Amygdala (tissue), 56 donors: ENCODE data around the gene MESP2.
A peak's percentile ranks its signal among the peaks of the same experiment; 100 is the strongest.

Experiments used
- DNase-seq, 56 donors: peaks; one replicate each; lab custom pipeline; 2025; lab: John Stamatoyannopoulos, UW

The MESP2 gene, protein sequence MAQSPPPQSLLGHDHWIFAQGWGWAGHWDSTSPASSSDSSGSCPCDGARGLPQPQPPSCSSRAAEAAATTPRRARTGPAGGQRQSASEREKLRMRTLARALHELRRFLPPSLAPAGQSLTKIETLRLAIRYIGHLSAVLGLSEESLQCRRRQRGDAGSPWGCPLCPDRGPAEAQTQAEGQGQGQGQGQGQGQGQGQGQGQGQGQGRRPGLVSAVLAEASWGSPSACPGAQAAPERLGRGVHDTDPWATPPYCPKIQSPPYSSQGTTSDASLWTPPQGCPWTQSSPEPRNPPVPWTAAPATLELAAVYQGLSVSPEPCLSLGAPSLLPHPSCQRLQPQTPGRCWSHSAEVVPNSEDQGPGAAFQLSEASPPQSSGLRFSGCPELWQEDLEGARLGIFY

DNA sequence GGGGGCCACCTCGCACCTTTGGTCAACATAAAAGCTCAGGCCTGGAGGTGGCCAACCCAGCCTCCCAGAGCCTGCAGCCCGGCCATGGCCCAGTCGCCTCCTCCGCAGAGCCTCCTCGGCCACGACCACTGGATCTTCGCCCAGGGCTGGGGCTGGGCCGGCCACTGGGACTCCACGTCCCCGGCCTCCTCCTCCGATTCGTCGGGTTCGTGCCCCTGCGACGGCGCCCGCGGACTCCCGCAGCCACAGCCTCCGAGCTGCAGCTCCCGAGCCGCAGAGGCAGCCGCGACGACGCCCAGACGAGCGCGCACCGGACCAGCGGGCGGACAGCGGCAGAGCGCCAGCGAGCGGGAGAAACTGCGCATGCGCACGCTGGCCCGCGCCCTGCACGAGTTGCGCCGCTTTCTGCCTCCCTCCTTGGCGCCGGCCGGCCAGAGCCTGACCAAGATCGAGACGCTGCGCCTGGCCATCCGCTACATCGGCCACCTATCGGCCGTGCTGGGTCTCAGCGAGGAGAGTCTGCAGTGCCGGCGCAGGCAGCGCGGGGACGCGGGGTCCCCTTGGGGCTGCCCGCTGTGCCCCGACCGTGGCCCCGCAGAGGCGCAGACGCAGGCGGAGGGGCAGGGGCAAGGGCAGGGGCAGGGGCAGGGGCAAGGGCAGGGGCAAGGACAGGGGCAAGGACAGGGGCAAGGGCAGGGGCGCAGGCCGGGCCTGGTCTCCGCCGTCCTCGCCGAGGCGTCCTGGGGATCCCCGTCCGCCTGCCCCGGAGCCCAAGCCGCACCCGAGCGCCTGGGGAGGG is at the start of gene MESP2:
Gene MESP2 (plus strand): TSS at position 59 of the 799 bp plus-strand sequence. CDS start 26 bp downstream, at position 85.
- DNase-seq, result peak in 47 of 56 donors; percentile 7 to 81 (median 47)

DNA sequence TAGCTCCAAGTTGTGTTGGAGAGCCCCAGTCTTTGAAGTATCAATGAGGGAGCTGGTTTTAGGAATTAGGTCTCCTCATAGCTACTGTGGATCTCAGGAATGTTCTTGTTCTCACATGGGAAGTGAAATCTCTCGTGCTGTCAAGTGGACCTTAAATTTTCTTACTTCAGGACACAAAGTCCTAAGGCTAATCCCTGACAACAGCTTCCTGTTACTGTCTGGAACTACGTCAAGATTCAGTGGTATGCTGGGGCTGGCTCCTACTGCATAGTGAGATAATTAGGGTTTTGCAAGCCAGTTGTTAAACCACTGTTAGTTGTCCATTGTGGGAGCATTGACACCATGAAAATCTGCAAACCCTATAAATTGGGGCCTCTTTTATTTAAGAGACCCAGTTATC is 47.9 kb upstream of the MESP2 start:
- no peak for DNase-seq

DNA sequence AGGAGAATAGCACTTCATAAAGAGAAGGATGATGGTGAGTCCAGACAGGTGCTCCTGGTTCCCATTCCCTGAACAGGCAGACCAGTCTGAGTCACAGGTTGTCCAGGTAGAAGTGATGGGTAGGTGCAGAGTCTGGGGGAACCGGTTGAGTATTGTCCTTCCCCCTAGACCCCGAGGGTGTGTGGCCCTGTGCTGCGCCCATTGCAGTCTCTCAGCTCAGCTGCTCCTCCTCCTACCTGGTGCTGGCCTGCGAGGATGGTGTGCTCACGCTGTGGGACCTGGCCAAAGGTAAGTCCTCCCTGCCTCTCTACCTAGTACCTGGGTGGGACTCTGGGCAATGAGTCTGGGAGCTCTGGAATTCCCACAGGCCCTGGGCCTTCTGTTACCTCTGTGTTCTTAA is 44.9 kb upstream of the MESP2 start:
- no peak for DNase-seq

DNA sequence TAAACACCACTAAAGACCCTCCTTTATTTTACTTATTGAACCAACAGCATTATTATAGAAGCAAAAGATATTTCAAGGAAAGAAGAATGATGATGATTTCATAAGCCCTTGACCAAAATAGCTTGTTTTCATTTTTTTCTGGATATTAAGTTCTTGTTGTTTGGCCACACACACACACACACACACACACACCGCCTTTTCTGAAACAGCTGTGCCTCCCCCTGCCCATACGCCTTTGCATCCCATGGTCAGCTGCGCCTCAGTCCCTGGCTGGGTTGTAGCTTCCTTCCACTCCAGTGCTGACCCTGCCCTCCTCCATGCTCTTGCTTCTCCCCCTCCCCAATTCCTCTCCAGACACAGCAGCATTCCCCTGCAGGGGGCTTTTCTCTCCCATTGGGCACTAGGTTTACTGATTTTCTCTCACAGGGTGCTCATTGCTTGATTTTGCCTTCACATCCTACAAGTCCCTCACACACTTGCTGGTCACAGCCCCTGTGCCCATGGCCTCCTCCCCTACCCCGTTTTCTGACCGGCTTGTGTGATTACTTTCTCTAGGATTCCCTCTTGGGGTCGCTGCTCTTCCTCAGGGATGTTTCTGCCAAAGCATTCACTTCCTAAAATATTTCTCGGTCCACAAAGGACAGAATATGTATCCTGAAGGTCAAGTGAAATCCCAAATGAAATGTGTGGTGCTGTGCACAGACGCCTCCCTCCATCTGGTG is 43.5 kb upstream of the MESP2 start:
- no peak for DNase-seq

DNA sequence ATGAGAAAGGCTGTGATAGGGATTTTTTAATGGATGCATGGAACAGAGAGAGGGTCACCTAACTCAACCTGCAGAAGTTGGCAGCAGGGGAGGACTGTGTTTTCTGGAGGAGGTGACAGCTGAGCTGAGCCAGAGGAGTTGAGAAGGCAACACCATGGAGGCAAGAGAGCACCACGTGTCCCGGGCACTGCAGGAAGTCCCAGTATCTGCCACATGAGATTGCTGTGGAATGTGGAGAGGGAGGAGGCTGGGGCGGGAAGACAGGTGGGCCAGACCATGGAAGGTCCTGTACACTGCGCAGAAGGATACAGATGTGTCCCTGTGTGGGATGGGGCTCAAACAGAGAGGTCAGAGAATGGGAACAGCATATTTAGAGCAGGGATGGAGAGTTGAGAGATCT is 40.4 kb upstream of the MESP2 start:
- no peak for DNase-seq

DNA sequence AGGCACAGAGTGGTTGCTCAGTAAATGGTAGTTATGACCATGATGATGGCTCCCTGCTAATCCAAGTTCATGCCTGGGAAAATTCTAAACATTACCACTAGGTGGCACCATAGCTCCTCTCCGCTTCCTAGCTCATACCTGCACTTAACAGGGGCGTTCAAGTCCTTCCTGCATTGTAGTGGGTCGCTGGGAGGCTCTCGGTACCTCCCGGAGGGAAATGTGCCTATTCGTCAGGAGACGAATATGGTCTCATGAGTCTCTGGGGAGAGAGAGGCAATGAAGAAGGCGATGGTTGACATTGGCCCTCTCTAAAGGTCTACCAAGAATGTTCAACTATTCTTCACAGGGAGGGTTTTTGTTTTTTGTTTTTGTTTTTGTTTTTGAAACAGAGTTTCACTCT is 36.0 kb upstream of the MESP2 start:
- peak in 27 of 56 donors; percentile 6 to 68 (median 18) for DNase-seq

DNA sequence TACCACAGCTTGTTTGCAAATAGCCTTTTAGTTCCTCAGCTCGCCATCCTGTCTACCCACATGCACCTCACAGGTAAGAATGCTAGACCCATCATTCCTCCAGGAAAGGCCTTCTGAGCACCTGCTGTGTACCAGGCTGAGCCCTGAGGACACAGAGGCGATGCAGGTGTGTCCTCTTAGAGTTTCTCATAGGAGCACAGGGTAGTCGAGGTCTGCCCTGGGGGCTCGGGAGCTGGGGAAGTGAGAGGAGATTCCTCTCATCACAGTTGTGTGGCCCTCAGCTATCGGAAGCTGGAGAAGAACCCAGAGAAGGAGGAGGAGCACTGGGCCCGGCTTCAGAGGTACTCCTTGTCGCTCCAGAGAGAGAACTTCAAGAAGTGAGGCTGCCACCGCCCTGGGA is 33.1 kb upstream of the MESP2 start:
- no peak for DNase-seq

DNA sequence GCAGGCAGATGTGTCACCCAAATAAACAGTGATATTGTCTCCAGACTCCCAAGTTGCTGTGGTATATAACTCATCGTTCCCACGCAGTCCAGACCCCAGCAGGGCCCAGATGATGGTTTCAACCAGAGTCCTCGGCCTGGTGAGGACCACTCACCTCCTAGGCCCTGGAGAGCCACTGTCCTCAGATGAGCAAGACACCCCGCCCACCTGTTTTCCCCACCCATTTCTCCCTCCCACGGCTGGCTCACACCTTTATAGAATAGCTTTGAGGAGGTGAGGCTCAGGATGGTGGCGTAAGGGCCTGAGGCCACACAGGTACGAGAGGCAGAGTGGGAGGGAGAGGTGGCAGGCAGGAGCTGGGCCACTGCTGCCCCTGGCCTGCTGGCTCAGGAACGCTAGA is 32.5 kb upstream of the MESP2 start:
- DNase-seq, result no peak

DNA sequence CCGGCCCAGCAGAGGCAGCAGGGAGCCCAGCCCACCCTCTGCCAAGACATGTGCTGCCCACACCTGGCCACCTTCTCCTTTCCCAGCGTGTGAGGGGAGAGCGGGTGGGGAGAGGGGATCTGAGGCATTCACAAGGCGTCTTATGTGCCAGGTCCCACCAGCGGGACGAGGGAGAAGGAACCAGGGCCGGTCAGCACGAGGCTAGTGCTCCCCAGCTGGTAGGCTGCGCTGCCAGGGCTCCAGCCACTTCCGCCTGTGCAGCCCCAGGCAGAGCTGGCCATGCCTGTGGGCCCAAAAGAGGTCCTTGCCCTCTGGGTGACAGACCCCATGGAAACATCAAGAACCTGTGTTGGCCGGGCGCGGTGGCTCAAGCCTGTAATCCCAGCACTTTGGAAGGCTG is 31.0 kb upstream of the MESP2 start:
- no peak for DNase-seq

DNA sequence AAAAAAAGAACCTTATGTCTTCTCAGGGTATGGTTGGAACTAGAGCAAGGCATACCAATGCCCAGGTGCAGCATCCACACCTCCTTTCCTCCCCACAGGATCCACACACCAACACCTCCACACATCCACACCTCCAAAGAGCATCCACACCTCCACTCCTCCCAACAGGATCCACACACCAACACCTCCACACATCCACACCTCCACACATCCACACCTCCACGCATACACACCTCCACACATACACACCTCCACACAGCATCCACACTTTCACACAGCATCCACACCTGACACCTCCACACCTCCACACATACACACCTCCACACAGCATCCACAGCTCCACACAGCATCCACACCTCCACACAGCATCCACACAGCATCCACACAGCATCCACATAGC is 30.4 kb upstream of the MESP2 start:
- DNase-seq, result no peak

DNA sequence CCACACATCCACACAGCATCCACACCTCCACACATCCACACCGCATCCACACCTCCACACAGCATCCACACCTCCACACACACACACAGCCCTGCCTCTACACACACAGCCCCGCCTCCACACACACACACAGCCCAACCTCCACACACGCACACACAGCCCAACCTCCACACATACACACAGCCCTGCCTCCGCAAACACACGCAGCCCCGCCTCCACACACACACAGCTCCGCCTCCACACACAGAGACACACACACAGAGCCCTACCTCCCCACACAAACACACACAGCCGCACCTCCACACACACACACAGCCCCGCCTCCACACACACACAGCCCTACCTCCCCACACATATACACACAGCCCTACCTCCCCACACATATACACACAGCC is 29.7 kb upstream of the MESP2 start:
- DNase-seq, result peak in 1 of 56 donors; percentile 15

DNA sequence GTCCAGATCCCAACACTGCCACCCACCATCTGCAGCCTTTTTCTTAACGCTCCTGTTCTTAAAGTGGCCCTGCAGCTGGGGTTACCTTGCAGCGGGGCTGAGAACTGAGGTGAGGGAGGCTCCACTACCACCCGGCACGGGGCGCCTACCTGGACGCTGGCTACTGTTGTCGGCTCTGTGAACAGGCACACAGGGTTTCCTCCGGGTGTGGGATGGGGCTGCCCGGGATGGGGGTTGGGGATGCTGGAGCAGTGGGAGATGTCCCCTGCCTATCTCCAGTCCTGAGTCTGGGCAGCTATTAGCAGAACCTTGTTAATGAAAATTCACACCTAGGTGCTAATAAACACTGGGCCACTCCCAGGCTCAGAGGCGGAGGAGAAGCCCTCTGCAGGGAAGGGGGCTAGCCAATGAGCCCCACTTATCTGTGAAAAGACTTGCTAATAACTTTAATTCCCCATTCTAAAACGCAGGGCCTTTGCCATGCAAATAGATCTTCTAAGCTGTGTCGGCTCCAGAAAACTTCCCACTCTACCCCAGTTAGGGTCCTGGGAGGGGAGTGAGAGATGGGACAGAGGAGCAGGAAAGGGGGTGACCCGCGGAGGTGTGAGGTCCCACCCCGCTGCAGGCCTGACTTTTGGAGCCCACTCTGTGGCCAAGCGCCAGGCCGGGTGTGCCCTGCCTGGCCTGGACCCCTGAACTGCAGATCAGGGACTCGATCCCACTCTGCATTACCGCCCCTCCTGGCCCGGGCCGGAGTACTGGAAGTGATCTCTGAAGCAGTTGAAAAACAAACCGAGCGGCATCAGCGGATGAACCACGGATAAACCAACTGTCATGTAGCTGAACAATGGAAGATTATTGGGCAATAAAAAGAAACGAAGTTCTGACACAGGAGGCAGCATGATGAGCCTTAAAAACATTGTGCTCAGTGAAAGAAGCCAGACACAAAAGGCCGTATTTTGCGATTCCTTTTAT is 28.1 kb upstream of the MESP2 start:
- DNase-seq, result no peak

DNA sequence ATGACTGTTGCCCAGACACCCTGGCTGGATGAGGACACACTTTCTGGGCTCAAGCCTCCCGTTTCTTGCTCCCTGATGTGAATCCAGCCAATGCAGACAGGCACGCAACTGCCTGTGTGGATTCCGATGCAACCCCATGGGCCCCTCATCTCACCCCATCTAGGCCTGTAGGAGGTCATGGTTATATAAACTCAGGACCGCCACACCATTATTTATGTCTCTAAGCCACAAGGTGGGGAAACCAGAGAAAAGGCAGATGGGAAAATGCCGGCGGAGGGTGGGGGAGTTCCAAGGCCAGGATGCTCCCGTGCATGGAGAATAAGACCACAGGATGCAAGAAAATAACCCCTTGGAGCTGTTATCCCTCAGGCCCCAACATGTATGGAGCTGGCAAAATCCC is 27.1 kb upstream of the MESP2 start:
- DNase-seq, result no peak

DNA sequence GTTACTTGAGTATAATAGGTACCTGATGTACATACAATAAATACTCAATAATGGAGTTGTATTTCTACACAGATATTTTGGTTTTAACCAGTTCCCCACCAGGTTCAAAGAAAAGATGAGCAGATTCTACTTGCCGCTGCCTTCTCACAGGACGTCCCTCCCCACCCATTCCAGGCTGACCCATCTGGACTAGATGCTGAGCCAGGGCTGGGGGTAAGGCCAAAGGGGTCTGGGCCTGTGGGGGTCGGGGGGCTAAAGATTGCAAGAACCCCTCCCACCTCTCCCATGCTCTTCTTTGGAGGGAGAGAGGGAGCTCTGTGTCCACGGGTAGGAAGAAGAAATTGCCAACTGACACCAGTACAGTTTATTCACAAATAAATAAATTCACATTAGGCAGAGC is 26.6 kb upstream of the MESP2 start:
- DNase-seq, result no peak

DNA sequence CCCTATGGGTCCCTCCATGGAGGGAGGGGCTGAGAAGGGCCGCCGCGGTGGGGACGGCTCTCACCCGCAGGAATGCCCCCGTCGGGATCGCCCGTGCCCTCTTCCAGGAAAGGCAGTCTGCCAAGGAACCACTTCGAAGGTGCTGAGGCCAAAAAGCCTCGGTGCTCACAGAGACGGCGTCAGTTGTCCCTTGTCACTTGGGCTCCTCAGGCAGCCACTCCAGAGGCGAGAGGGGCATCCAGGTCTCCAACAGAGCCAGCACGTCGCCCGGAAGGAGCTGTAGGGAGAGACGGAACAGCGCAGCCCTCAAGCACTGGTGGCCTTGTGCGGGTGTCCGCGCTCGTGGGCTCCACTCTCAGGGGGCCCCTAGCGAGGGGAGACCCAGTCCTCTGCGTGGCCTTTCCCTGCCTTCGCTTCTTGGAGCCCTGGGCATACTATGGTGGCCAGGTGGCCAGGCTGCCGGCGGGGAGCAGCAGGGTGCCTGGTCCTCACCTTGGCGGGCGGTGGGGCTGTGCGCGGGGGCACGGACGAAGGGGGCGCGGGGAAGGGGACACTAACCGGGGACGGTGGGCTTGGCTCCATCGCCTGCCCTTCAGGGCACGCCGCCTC is 26.1 kb upstream of the MESP2 start:
- DNase-seq, result peak in 5 of 56 donors; percentile 24 to 51 (median 31)

DNA sequence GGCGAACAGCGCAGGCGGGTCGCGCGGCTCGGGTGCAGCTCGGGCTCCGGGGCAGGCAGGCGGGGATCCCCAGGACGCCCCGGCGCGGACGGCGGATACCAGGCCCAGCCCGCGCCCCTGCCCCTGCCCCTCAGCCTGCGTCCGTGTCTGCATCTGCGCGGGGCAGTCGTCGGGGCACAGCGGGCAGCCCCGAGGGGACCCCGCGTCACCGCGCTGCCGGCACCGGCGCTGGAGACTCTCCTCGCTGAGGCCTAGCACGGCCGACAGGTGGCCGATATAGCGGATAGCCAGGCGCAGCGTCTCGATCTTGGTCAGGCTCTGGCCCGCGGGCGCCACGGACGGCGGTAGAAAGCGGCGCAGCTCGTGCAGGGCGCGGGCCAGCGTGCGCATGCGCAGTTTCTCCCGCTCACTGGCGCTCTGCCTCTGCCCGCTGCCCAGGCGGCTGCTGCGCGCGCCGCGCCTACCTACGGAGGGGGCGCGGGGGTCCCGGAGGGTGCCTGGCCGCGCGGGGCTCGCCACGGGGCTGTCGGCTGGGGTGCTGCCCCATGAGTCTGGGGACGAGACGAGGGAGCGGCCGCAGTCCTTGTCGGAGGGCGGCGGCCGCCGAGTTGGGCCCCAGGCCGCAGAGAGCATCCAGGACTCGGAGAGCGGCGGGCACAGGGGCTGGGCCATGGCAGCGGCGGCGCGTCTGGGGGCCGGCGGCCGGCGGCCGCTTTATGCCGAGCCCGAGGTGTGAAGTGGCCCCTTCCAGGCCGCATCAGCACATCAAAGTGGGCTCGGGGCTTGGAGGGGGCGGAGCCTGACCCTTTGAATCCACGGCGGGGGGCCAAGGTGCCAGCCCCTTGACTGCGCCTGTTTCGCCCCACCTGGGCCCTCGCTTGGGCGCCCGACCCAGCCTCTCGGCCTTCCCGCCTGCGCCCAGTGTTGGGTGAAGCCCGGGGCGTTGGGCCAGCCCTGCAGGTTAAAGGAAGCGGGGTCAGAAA is 25.3 kb upstream of the MESP2 start, which contains the start of gene MESP1:
Gene MESP1 (minus strand): TSS at position 690 of the 983 bp plus-strand sequence. CDS start 18 bp downstream, at position 672.
- peak; percentile 16 to 92 (median 74) for DNase-seq

DNA sequence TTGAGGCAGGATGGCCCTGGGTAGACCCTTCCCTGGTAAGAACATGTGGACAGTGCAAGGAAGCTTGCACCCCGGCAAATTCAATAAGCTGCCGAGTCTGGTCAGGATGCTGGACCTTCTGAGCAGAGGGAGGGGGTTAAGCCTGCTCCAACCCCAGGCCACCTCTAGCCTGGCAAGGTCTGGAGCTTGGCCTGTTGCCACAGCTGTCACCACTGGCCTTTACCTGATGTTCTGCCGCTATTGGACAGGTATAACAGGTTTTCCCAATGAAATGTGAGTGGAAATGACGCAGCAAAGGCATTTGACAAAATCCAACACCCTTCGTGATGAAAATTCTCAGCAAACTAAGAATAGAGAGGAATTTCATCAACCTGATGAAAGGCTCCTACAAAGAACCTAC is 24.4 kb upstream of the MESP2 start:
- no peak for DNase-seq

DNA sequence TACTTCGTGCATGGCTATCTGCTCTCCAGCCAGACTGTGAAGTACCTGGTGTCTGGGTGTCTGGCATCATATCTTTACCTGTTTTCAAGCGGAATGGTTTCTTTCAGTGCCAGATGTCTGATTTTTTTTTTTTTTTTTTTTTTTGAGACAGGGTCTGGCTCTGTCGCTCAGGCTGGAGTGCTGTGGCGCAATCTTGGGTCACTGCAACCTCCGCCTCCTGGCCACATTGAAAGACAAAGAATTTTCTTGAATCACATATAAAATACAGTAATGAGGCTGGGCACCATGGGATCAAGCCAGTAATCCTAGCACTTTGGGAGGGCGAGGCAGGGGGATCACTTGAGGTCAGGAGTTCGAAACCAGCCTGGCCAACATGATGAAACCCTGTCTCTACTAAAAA is 22.3 kb upstream of the MESP2 start:
- no peak for DNase-seq
